Fibroblast of lung (primary cell): ENCODE results near the gene TAF3. TPM values are rescaled to one million over a fixed set of nuclear protein-coding genes. Genes with fewer than 3 reads are reported as not detected.
"Not testable (repeated sequence)": the region's sequence is repeated elsewhere in the genome, so short reads cannot be mapped to it uniquely, and the experiment has no call there.

Source experiments
- DNase-seq, 2 donors: peaks; one replicate each; pipeline versions ENCODE4 v3.0.0 to v3.0.0-alpha.2; 2010; ENCODE audit warnings: low read depth in 2 of 2
- H2AFZ ChIP-seq: 2 replicates; pipeline ENCODE4 v1.5.1; 2012; ENCODE audit warnings: low read length, control low read depth, inconsistent platforms
- H3K27ac ChIP-seq: 2 replicates; pipeline ENCODE4 v1.5.1; 2011; ENCODE audit warnings: low read length, control low read depth; ENCODE audit not compliant: insufficient read depth
- H3K27me3 ChIP-seq: 2 replicates; pipeline ENCODE4 v1.5.1; 2011; ENCODE audit warnings: mild to moderate bottlenecking, low read length; ENCODE audit not compliant: control insufficient read depth, insufficient read depth
- H3K36me3 ChIP-seq: 2 replicates; pipeline ENCODE4 v1.5.1; 2011; ENCODE audit warnings: low read length; ENCODE audit not compliant: control insufficient read depth, insufficient read depth
- H3K4me1 ChIP-seq: 2 replicates; pipeline ENCODE4 v1.5.1; 2011; ENCODE audit warnings: low read length; ENCODE audit not compliant: control insufficient read depth, insufficient read depth; ENCODE audit errors: extremely low read depth
- H3K4me2 ChIP-seq: 2 replicates; pipeline ENCODE4 v1.5.1; 2011; ENCODE audit warnings: low read length, control low read depth; ENCODE audit not compliant: insufficient read depth; ENCODE audit errors: extremely low read depth
- H3K4me3 ChIP-seq, 4 experiments: fragments of 200-600 bp in 1 of 4; sonication (generic) in 1 of 4; replicated peaks in 1 of 4; 2 replicates each; pipeline ENCODE4 v1.5.1; 2011 to 2016; ENCODE audit warnings: low read length in 4 of 4, low read depth in 3 of 4, mild to moderate bottlenecking in 3 of 4, control low read depth in 2 of 4, inconsistent platforms in 1 of 4, mixed read lengths in 1 of 4; ENCODE audit not compliant: insufficient read depth in 1 of 4; ENCODE audit errors: control extremely low read depth in 1 of 4
- H3K79me2 ChIP-seq: 2 replicates; pipeline ENCODE4 v1.5.1; 2012; ENCODE audit warnings: mild to moderate bottlenecking, low read length, inconsistent platforms; ENCODE audit not compliant: control insufficient read depth, insufficient read depth
- H3K9ac ChIP-seq: 2 replicates; pipeline ENCODE4 v1.5.1; 2011; ENCODE audit warnings: mild to moderate bottlenecking, low read length, control low read depth; ENCODE audit not compliant: insufficient read depth
- H3K9me3 ChIP-seq: 2 replicates; pipeline ENCODE4 v1.5.1; 2012; ENCODE audit warnings: low read depth, low read length; ENCODE audit not compliant: control insufficient read depth, insufficient read depth
- H4K20me1 ChIP-seq: 2 replicates; pipeline ENCODE4 v1.5.1; 2011; ENCODE audit warnings: low read length; ENCODE audit not compliant: control insufficient read depth, insufficient read depth; ENCODE audit errors: extremely low read depth
- EZH2 ChIP-seq: IDR thresholded peaks from 2 replicates; pipeline ENCODE4 v1.5.1; 2012; ENCODE audit warnings: low read length, control low read depth, mild to moderate bottlenecking; ENCODE audit errors: missing control alignments
- polyA plus RNA-seq, 2 donors: library from polyadenylated mRNA; depleted of rRNA in 1 of 2; stranded (reverse) in 1 of 2; unstranded in 1 of 2; fragments of >200 nt; gene quantifications; 2 replicates each; pipeline ENCODE4 v1.2.1, GENCODE V29; 2011 to 2012; ENCODE audit warnings: missing spikeins in 1 of 2
- total RNA-seq: library from RNA; depleted of rRNA; stranded (reverse); fragments of >200 nt; gene quantifications from 2 replicates; pipeline ENCODE4 v1.2.1, GENCODE V29; 2014
- TF ChIP-seq, protein P1 (sequence below), 2 donors: IDR thresholded peaks in 1 of 2; conservative IDR thresholded peaks in 1 of 2; 1 replicate in 1 of 2; 2 replicates in 1 of 2; pipeline ENCODE4 v1.5.1; 2011 to 2012; ENCODE audit warnings: low read length in 2 of 2, control low read depth in 1 of 2, inconsistent platforms in 1 of 2, low read depth in 1 of 2, mild to moderate bottlenecking in 1 of 2

TAF3 gene
- total and polyA plus RNA-seq, 2 donors (not counting 1 experiment from before 2014, with no cell fraction given): 2.1 to 4.0 TPM

DNA sequence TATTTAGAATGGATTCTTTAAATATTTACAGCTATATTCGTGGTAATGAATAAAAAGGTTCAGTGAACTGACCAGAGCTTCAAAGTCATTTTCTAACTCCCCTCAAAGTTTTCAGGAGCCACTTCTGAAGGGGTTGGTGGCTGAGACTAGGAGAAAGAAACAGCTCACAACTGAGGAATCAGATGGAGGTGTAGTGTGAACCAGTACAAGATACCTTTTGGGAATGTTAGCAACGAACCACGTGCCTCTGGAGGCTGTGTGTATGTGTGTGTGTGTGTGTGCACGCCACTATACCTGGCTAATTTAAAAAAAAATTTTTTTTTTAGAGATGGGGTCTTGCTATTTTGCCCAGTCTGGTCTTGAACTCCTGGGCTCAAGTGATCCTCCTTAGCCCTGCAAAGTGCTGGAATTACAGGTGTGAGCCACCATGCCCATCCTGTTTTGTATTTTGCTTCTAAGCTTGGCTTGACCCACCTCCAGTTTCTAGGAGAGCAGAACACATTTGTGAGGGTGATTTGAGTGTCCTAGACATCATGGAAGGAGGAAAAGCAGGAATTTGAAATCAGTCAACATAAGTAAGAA is 9.5 kb upstream of the TAF3 start:
- H3K79me2 ChIP-seq: no peaks in the 10 kb centered on the region
- H3K36me3 ChIP-seq: peaks cover 6% of the 10 kb centered on the region
- H3K27me3 ChIP-seq: peaks cover under 1% of the 10 kb centered on the region
- H3K4me3 ChIP-seq: no peak overlapping the region
- no peak overlapping the region for H3K27ac ChIP-seq
- no peak overlapping the region for H3K9ac ChIP-seq
- no peaks in the 10 kb centered on the region for H3K9me3 ChIP-seq
- no peaks in the 10 kb centered on the region for H3K4me1 ChIP-seq
- no peaks in the 10 kb centered on the region for H4K20me1 ChIP-seq
- H3K4me2 ChIP-seq: no peak overlapping the region
- no peak overlapping the region for H2AFZ ChIP-seq
- DNase-seq: no peak
- TF ChIP-seq, protein P1, sequence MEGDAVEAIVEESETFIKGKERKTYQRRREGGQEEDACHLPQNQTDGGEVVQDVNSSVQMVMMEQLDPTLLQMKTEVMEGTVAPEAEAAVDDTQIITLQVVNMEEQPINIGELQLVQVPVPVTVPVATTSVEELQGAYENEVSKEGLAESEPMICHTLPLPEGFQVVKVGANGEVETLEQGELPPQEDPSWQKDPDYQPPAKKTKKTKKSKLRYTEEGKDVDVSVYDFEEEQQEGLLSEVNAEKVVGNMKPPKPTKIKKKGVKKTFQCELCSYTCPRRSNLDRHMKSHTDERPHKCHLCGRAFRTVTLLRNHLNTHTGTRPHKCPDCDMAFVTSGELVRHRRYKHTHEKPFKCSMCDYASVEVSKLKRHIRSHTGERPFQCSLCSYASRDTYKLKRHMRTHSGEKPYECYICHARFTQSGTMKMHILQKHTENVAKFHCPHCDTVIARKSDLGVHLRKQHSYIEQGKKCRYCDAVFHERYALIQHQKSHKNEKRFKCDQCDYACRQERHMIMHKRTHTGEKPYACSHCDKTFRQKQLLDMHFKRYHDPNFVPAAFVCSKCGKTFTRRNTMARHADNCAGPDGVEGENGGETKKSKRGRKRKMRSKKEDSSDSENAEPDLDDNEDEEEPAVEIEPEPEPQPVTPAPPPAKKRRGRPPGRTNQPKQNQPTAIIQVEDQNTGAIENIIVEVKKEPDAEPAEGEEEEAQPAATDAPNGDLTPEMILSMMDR (conservative IDR thresholded peaks at IDR 0.05 in 1 of 2, IDR thresholded peaks at IDR 0.05 in 1 of 2; ENCODE audit: low read depth in 1 of 2, low read length in 2 of 2): no peak
- no peak for TF ChIP-seq EZH2

DNA sequence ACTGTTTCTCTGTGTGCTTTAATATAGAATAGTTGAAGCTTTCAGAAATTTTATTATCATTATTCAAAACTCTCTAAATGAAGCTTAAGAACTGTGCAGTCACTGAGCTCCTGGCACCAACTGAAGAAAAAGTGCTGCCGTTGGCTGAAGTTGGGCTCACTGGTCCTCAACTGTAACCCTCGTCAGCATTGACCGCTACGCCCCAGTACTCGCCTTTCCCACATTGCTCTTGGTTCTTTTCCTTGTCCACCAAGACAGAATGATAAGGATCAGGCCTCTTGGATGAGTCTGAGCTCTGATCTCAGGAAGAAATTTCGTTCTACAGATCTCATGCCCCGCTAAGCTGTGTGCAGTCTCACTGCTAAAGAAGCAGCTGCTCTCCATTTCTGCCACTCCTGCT is 7.9 kb upstream of the TAF3 start:
- H3K27ac ChIP-seq: no peak overlapping the region
- H3K27me3 ChIP-seq: peaks cover 4% of the 10 kb centered on the region
- H4K20me1 ChIP-seq: no peaks in the 10 kb centered on the region
- H2AFZ ChIP-seq: no peak overlapping the region
- H3K36me3 ChIP-seq: no peaks in the 10 kb centered on the region
- H3K9me3 ChIP-seq: no peaks in the 10 kb centered on the region
- TF ChIP-seq EZH2: no peak
- TF ChIP-seq, protein P1 (conservative IDR thresholded peaks at IDR 0.05 in 1 of 2, IDR thresholded peaks at IDR 0.05 in 1 of 2; ENCODE audit: low read depth in 1 of 2, low read length in 2 of 2): no peak
- H3K9ac ChIP-seq: no peak overlapping the region
- no peak overlapping the region for H3K4me3 ChIP-seq
- no peaks in the 10 kb centered on the region for H3K4me1 ChIP-seq
- H3K79me2 ChIP-seq: no peaks in the 10 kb centered on the region
- H3K4me2 ChIP-seq: no peak overlapping the region
- no peak for DNase-seq

DNA sequence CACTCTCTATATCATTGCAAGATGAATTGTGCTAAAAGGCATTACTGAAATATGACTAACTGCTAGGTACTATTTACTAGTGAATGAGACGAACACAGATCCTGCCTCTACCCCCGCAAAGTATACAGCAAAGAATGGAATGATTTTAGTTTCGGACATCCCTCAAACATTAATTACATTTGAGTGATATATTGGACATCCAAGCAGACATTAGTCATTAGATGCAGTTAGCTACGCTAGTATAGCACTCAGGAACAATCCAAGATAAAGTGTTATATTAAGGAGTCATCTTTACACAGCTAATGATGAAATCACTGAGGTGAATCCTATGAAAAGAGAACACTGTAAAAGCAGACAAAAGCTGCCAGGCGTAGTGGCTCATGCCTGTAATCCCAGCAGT is 7.3 kb upstream of the TAF3 start:
- Histone ChIP-seq H3K9me3 (no peaks in the 10 kb centered on the region), H3K79me2 (no peaks in the 10 kb centered on the region), H3K4me2 (no peak overlapping the region), H4K20me1 (no peaks in the 10 kb centered on the region), H3K4me3 (no peak overlapping the region), H3K27me3 (peaks cover 4% of the 10 kb centered on the region), H2AFZ (no peak overlapping the region), H3K9ac (no peak overlapping the region), H3K4me1 (no peaks in the 10 kb centered on the region), H3K36me3 (no peaks in the 10 kb centered on the region), H3K27ac (no peak overlapping the region)
- DNase-seq: no peak
- TF ChIP-seq, protein P1 (conservative IDR thresholded peaks at IDR 0.05 in 1 of 2, IDR thresholded peaks at IDR 0.05 in 1 of 2; ENCODE audit: low read depth in 1 of 2, low read length in 2 of 2): no peak
- no peak for TF ChIP-seq EZH2

DNA sequence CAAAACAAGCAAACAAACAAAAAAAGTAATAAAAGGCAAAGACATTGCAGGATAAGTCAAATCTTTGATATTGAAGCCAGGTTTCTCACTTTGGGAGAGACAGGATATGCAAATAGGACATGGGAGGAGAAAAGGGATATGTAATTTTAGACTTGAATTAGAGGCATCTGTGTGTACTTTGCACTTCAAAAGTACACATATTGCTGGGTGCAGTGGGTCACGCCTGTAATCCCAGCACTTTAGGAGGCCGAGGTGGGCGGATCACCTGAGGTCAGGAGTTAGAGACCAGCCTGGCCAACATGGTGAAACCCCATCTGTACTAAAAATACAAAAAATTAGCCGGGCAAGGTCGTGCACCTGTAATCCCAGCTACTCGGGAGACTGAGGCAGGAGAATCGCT is 6.6 kb upstream of the TAF3 start:
- H3K79me2 ChIP-seq, DNase-seq, H2AFZ ChIP-seq, H3K9ac ChIP-seq, H3K4me3 ChIP-seq, H3K9me3 ChIP-seq, H3K4me1 ChIP-seq, H3K4me2 ChIP-seq, H4K20me1 ChIP-seq, H3K27ac ChIP-seq, H3K27me3 ChIP-seq, H3K36me3 ChIP-seq: not testable (repeated sequence)
